Transverse colon (tissue), 4 donors: Measurements from ENCODE around the gene TMEM50A. TPM values are rescaled to one million over a fixed set of nuclear protein-coding genes. Genes with fewer than 3 reads are reported as not detected.

ENCODE experiments used
- DNase-seq: peaks from one replicate; pipeline ENCODE4 v3.0.0-alpha.2; 2019
- H3K27ac ChIP-seq, 4 donors: fragments of 200-600 bp; sonication (generic); 2 replicates each; pipeline ENCODE4 v1.5.1; 2016 to 2018; ENCODE audit warnings: inconsistent platforms in 4 of 4
- H3K27me3 ChIP-seq: fragments of 200-600 bp; sonication (generic); 2 replicates; pipeline ENCODE4 v1.5.1; 2017; ENCODE audit warnings: inconsistent platforms
- H3K36me3 ChIP-seq, 4 donors: fragments of 200-600 bp; sonication (generic); 2 replicates each; pipeline ENCODE4 v1.5.1; 2017 to 2019; ENCODE audit warnings: inconsistent platforms in 4 of 4
- H3K4me1 ChIP-seq, 4 donors: fragments of 200-600 bp; sonication (generic); 2 replicates each; pipeline ENCODE4 v1.5.1; 2017 to 2020; ENCODE audit warnings: inconsistent platforms in 4 of 4
- H3K4me3 ChIP-seq, 4 donors: fragments of 200-600 bp; sonication (generic); 1 replicate in 1 of 4; 2 replicates in 3 of 4; pipeline versions ENCODE4 v1.5.1 to v1.6.1; 2017 to 2019; ENCODE audit warnings: inconsistent platforms in 4 of 4
- H3K9me3 ChIP-seq, 2 donors: fragments of 200-600 bp; sonication (generic); 2 replicates each; pipeline ENCODE4 v1.5.1; 2017 to 2019; ENCODE audit warnings: inconsistent platforms in 2 of 2
- EP300 ChIP-seq: sonication (generic); formaldehyde crosslinking; IDR thresholded peaks from one replicate; pipeline ENCODE4 v1.6.1; 2017; ENCODE audit warnings: antibody characterized with exemption, low read depth
- POLR2A ChIP-seq: fragments of 450-650 bp; IDR thresholded peaks from one replicate; pipeline ENCODE4 v1.6.1; 2016; ENCODE audit warnings: antibody characterized with exemption, mild to moderate bottlenecking, moderate library complexity
- POLR2AphosphoS5 ChIP-seq, 3 donors: sonication (generic); formaldehyde crosslinking; IDR thresholded peaks; one replicate each; pipeline ENCODE4 v1.6.1; 2016; ENCODE audit warnings: antibody characterized with exemption in 3 of 3
- WGBS, 2 donors: methylation state at CpG; one replicate each; pipeline ENCODE4 v1.1.5; 2018; ENCODE audit warnings: low coverage in 1 of 2; 5-methylcytosine and 5-hydroxymethylcytosine counted together
- in situ Hi-C, 4 donors: fragments of 200-750 bp; cut with MboI; loops; one replicate each; pipeline versions ENCODE4 v1.15.0 to v1.15.1; 2017; ENCODE audit warnings: low sequenced_read_pairs in 3 of 4, low pct_ligation_motif_present in 1 of 4, low pct_unique_long_range_greater_than_20kb in 1 of 4
- intact Hi-C: fragments of 100-400 bp; cut with DNase I; formaldehyde crosslinking; loops from one replicate; pipeline ENCODE4 v1.15.1; 2023; ENCODE audit warnings: low total_unique reads
- total RNA-seq, 4 donors: library from RNA; depleted of rRNA; stranded (reverse); fragments of >200 nt; gene quantifications; one replicate each; pipeline ENCODE4 v1.1.0, GENCODE V29; 2016
- TF ChIP-seq, protein P1 (sequence below), 5 experiments: fragments of 200-600 bp in 3 of 5; fragments of 450-650 bp in 2 of 5; sonication (generic) in 3 of 5; IDR thresholded peaks; 1 replicate in 2 of 5; 2 replicates in 3 of 5; pipeline ENCODE4 v1.5.1; 2016 to 2017; ENCODE audit warnings: antibody characterized with exemption in 5 of 5, inconsistent platforms in 3 of 5, mild to moderate bottlenecking in 2 of 5, moderate library complexity in 1 of 5

The TMEM50A gene
- total RNA-seq, 4 donors from 2014 or later = 21.7 to 108 (median 74.6) TPM

GRCh38 chr1:25342846-25343245 lies 4.7 kb downstream of the TMEM50A start:
- no peaks in the 10 kb centered on the region for H3K9me3 ChIP-seq
- in situ Hi-C loops (loop anchor here in 1 of 4 donors (10.0 kb wide), 1 partner anchor 88 kb away; no protein-coding TSS in a partner anchor), intact Hi-C loops (no loop called here)
- TF ChIP-seq POLR2AphosphoS5 (IDR thresholded peaks at IDR 0.05) (no peak), EP300 (no peak), POLR2A (no peak)
- TF ChIP-seq, protein P1, sequence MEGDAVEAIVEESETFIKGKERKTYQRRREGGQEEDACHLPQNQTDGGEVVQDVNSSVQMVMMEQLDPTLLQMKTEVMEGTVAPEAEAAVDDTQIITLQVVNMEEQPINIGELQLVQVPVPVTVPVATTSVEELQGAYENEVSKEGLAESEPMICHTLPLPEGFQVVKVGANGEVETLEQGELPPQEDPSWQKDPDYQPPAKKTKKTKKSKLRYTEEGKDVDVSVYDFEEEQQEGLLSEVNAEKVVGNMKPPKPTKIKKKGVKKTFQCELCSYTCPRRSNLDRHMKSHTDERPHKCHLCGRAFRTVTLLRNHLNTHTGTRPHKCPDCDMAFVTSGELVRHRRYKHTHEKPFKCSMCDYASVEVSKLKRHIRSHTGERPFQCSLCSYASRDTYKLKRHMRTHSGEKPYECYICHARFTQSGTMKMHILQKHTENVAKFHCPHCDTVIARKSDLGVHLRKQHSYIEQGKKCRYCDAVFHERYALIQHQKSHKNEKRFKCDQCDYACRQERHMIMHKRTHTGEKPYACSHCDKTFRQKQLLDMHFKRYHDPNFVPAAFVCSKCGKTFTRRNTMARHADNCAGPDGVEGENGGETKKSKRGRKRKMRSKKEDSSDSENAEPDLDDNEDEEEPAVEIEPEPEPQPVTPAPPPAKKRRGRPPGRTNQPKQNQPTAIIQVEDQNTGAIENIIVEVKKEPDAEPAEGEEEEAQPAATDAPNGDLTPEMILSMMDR (IDR thresholded peaks at IDR 0.05) = no peak
- 86 to 100% methylated on average over 1 of the region's 1 CpG for WGBS, 2 donors
- H3K27me3 ChIP-seq = no peaks in the 10 kb centered on the region
- H3K4me3 ChIP-seq = no peak overlapping the region
- H3K27ac ChIP-seq = no peak overlapping the region
- H3K36me3 ChIP-seq = peaks cover 0 to 30% (median 6%) of the 10 kb centered on the region in 4 donors
- H3K4me1 ChIP-seq = peaks cover 10 to 22% (median 16%) of the 10 kb centered on the region in 4 donors
- DNase-seq = no peak

DNA sequence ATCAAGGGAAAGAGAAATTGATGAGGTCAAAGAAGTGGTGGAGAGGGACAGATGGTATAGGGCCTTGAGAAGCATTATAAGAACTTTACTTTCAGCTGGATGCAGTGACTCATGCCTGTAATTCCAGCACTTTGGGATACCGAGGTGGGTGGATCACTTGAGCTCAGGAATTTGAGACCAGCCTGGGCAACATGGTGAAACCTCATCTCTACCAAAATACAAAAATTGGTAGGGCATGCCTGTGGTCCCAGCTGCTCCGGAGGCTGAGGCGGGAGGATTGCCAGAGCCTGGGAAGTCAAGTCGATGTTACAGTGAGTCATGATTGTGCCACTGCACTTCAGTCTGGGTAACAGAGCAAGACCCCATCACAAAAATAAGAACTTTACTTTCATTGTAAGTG lies 5.7 kb downstream of the TMEM50A start:
- H3K9me3 ChIP-seq = no peaks in the 10 kb centered on the region
- no peak overlapping the region for H3K4me3 ChIP-seq
- 78% methylated on average over 4 of the region's 4 CpGs; no CpG with 5 or more reads in 1 of the 2 donors for WGBS, 2 donors
- no peaks in the 10 kb centered on the region for H3K27me3 ChIP-seq
- in situ Hi-C loops (loop anchor here in 1 of 4 donors (10.0 kb wide), 1 partner anchor 89 kb away; no protein-coding TSS in a partner anchor), intact Hi-C loops (no loop called here)
- no peak overlapping the region for H3K27ac ChIP-seq
- TF ChIP-seq POLR2A = no peak
- no peak for TF ChIP-seq EP300
- no peak for TF ChIP-seq POLR2AphosphoS5 (IDR thresholded peaks at IDR 0.05)
- TF ChIP-seq, protein P1 (IDR thresholded peaks at IDR 0.05) = no peak
- peaks cover 10 to 22% (median 16%) of the 10 kb centered on the region in 4 donors for H3K4me1 ChIP-seq
- no peak for DNase-seq
- peaks cover 0 to 30% (median 6%) of the 10 kb centered on the region in 4 donors for H3K36me3 ChIP-seq

GRCh38 chr1:25347556-25347955 lies 9.4 kb downstream of the TMEM50A start:
- Histone ChIP-seq H3K36me3 (peaks cover 0 to 27% (median 6%) of the 10 kb centered on the region in 4 donors), H3K4me1 (no peaks in the 10 kb centered on the region), H3K27me3 (no peaks in the 10 kb centered on the region), H3K9me3 (no peaks in the 10 kb centered on the region), H3K27ac (no peak overlapping the region), H3K4me3 (no peak overlapping the region)
- intact Hi-C loops = no loop called here
- 80 to 96% methylated on average over 2 of the region's 2 CpGs for WGBS, 2 donors
- TF ChIP-seq POLR2AphosphoS5 (IDR thresholded peaks at IDR 0.05) (no peak), EP300 (no peak), POLR2A (no peak)
- TF ChIP-seq, protein P1 (IDR thresholded peaks at IDR 0.05) = no peak
- no peak for DNase-seq
- in situ Hi-C loops = loop anchor here in 1 of 4 donors (10.0 kb wide), 1 partner anchor 93 kb away; no protein-coding TSS in a partner anchor

GRCh38 chr1:25349606-25350005 lies 11.5 kb downstream of the TMEM50A start:
- no peaks in the 10 kb centered on the region for H3K9me3 ChIP-seq
- intact Hi-C loops = no loop called here
- 95% methylated on average over 2 to 3 of the region's 3 CpGs for WGBS, 2 donors

More at GRCh38 chr1:25349606-25350005, 11.5 kb downstream of the TMEM50A start:
- Histone ChIP-seq H3K27ac (no peak overlapping the region), H3K27me3 (no peaks in the 10 kb centered on the region), H3K4me1 (no peaks in the 10 kb centered on the region), H3K36me3 (peaks cover 0 to 37% (median 11%) of the 10 kb centered on the region in 4 donors), H3K4me3 (no peak overlapping the region)
- TF ChIP-seq EP300 = no peak
- no peak for TF ChIP-seq POLR2AphosphoS5 (IDR thresholded peaks at IDR 0.05)
- in situ Hi-C loops = loop anchor here in 1 of 4 donors (10.0 kb wide), 1 partner anchor 95 kb away; no protein-coding TSS in a partner anchor
- no peak for DNase-seq
